HG03045 (cell line): ENCODE data around the gene ZNF701.
"Not testable (repeated sequence)": the region's sequence is repeated elsewhere in the genome, so short reads cannot be mapped to it uniquely, and the experiment has no call there.

Experiments
- ATAC-seq: cut with Tn5 transposase; IDR thresholded peaks from one replicate; pipeline ENCODE4 v1.9.1; 2021; ENCODE audit warnings: mild to moderate bottlenecking, moderate library complexity; ENCODE audit not compliant: unreplicated experiment

Gene ZNF701

GRCh38 chr19:52566121-52566520 lies 4.0 kb upstream of the ZNF701 start:
- no peak for ATAC-seq

GRCh38 chr19:52566588-52566987 lies 3.5 kb upstream of the ZNF701 start:
- no peak for ATAC-seq

DNA sequence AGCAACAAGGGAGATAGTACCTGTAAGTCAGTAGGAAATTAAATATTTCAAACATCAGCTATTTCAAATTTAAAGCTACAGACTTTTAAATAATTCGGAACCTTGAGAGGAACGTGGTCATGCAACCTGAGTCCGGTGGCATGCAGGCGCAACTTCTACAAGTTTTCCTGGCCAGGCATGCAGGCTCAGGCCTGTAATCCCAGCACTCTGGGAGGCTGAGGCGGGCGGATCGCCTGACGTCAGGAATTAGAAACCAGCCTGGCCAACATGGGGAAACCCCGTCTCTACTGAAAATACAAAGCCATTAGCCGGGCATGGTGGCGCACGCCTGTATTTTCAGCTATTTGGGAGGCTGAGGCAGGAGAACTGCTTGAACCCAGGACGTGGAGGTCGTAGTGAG lies 2.2 kb upstream of the ZNF701 start:
- ATAC-seq, result no peak

DNA sequence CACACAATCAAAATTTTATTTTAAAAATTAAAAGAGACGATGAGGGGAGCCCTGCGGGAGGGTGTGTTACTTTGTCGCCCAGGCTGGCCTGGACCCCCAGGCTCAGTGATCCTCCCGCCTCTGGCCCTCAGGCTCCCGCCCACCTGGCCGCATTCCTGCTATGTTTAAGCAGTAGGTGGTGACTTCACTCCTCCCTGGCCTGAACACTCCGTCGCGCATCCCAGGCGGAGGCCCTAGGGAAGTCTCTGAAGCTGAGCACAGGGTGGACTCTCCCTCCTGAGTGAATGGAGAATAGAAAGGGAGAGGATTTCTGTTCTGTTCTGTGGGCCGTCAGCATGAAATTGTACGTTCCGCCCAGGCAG lies 468 bp upstream of the ZNF701 start:
- not testable (repeated sequence) for ATAC-seq

GRCh38 chr19:52584736-52585440 lies 14.8 kb downstream of the ZNF701 start:
- ATAC-seq, result no peak

DNA sequence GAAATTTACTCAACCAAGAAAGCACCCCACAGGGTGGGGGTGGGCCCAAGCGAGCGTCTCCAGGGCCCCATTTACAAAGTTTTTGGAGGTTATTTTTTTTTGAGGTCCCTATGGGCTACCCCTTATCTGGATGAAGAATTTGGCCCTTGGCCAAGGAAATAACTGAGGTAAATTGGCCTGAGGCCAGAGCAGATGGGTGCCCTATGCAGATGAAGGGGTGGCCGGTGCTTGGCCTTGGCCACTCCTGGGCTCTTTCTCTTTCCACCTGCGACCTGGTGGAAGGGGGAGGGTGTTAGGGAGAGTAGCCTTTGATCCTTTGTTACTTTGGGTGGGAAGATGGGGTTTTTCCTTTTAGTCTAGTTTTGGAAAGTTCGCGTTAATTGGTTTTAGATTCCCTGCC lies 15.5 kb downstream of the ZNF701 start:
- ATAC-seq, result no peak

- ATAC-seq, result no peak
Observed at GRCh38 chr19:52590728-52591127, 20.6 kb downstream of the ZNF701 start.

DNA sequence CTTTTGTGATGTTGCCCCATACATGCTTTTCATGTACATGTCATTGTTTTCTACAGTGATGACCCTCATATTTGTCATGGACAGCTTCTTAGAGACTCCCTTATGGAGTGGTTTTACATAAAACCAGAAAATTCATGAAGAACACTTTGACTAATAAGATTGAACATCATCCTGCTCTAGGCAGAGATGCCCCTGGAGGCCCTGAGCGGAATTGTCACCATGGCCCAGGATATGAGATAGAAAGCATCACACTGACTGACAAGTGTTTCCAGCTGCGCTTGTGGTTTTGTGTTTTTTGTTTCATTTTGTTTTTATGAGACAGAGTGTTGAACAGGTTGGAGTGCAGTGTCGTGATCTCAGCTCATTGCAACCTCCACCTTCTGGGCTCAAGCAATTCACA lies 22.2 kb downstream of the ZNF701 start:
- ATAC-seq, result no peak

GRCh38 chr19:52593441-52593840 lies 23.4 kb downstream of the ZNF701 start:
- ATAC-seq, result not testable (repeated sequence)

DNA sequence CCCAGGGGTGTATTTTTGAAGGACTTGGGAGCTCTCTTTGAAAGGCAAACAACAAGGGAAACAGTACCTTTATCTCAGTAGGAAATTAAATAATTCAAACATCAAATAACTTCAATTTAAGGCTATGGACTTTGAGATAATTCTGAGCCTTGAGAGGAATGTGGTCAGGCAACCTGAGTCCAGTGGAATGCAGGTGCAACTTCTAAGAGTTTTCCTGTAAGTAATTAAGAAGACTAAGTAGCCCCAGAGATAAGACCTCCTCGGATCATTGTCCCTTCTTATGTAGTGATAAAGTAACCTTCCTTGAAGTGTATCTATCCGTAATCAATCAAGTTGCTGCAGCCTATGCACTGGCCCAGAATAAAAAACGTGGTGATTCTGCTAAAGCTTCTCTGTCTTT lies 29.2 kb downstream of the ZNF701 start:
- ATAC-seq, result no peak

DNA sequence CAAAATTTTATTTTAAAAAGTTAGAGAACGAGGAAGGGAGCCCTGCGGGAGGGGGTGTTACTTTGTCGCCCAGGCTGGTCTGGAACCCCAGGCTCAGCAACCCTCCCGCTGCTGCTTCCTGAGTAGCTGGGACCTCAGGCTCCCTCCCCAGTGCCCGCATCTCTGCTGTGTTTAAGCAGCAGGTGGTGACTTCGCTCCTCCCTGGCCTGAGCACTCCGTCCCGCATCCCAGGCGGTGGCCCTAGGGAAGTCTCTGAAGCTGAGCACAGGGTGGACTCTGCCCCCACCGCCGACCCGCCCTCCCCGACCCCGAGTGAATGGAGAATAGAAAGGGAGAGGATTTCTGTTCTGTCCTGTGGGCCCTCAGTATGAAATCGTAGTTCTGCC lies 30.5 kb downstream of the ZNF701 start:
- ATAC-seq, result no peak

GRCh38 chr19:52601025-52601973 lies 31.2 kb downstream of the ZNF701 start:
- peak; percentile 95 for ATAC-seq

- ATAC-seq, result not testable (repeated sequence)
Observed at GRCh38 chr19:52601974-52602366, 31.9 kb downstream of the ZNF701 start.

- no peak for ATAC-seq
Observed at GRCh38 chr19:52602941-52603340, 32.9 kb downstream of the ZNF701 start.

DNA sequence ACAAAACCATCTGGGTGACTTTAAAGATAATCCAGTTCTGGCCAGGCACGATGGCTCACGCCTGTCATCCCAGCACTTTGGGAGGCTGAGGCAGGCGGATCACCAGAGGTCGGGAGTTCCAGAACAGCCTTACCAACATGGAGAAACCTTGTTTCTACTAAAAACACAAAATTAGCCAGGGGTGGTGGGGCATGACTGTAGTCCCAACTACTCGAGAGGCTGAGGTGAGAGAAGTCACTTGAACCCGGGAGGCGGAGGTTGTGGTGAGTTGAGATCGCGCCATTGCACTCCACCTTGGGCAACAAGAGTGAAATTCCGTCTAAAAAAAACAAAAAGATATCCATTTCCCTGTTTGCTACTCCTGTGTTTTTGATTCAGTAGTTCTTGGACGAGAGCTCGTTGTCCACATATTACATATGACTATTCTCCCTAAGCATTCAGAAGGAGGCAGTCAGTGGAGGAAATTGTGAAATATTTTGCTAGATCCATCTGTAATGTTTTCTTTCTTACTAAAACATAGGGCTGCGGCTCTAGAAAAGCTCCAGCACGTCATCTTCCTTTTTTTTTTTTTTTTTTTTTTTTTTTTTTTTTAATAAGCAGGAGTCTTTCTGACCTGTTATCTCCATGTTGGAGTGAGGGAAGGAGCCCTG lies 33.6 kb downstream of the ZNF701 start:
- ATAC-seq, result no peak

GRCh38 chr19:52613299-52613906 lies 43.3 kb downstream of the ZNF701 start:
- no peak for ATAC-seq

- no peak for ATAC-seq
Observed at GRCh38 chr19:52621376-52621775, 51.3 kb downstream of the ZNF701 start.

- no peak for ATAC-seq
Observed at GRCh38 chr19:52622261-52622660, 52.2 kb downstream of the ZNF701 start.

- ATAC-seq, result no peak
Observed at GRCh38 chr19:52626915-52627314, 56.8 kb downstream of the ZNF701 start.

GRCh38 chr19:52627441-52627840 lies 57.4 kb downstream of the ZNF701 start:
- ATAC-seq, result not testable (repeated sequence)
